Right lung (tissue), 10 donors: Measurements from ENCODE around the gene GJA10. TPM values are rescaled to one million over a fixed set of nuclear protein-coding genes. Genes with fewer than 3 reads are reported as not detected.
"Not testable (repeated sequence)": the region's sequence is repeated elsewhere in the genome, so short reads cannot be mapped to it uniquely, and the experiment has no call there.

Source experiments
- DNase-seq, 2 donors: peaks; one replicate each; pipeline ENCODE4 v3.0.0-alpha.2; 2013
- long read RNA-seq, 8 donors: transcript quantifications; one replicate each; lab custom pipeline, GENCODE V29; 2026
- polyA plus RNA-seq, 5 donors: library from polyadenylated mRNA; unstranded; fragments of 120-200 nt; gene quantifications; one replicate each; pipeline versions ENCODE4 v1.2.1 to v1.2.3, GENCODE V29; 2013; ENCODE audit warnings: inconsistent platforms in 1 of 5, low replicate concordance in 1 of 5; ENCODE audit not compliant: insufficient read length in 5 of 5, insufficient read depth in 1 of 5

Gene GJA10
- polyA plus RNA-seq, result not detected
- long read RNA-seq, donor 1, result 0 reads
- long read RNA-seq, donor 2, result 0 reads
- long read RNA-seq, donor 3, result 0 reads
- long read RNA-seq, donor 4, result 0 reads
- long read RNA-seq, donor 5, result 0 reads
- long read RNA-seq, donor 6, result 0 reads
- long read RNA-seq, donor 7, result 0 reads
- long read RNA-seq, donor 8, result 0 reads

- no peak for DNase-seq
Measured at GRCh38 chr6:89894169-89894568, at the start of gene GJA10. Gene GJA10, plus strand, starts transcription at chr6:89894469. Its CDS starts 0 bp downstream, at chr6:89894469.

DNA sequence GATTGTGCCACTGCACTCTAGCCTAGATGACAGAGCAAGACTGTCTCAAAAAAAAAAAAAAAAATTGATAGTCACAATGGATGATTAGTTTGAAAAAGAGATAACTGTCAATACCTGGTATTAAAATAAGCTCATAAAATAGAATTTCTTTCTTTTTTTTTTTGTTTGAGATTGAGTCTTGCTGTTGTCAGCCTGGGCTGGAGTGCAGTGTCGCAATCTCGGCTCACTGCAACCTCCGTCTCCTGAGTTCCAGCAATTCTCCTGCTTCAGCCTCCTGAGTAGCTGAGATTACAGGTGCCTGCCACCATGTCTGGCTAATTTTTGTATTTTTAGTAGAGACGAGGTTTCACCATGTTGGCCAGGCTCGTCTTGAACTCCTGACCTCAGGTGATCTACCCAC is 46.8 kb upstream of the GJA10 start:
- not testable (repeated sequence) for DNase-seq

GRCh38 chr6:89853068-89853467 is 41.2 kb upstream of the GJA10 start:
- DNase-seq, result no peak

DNA sequence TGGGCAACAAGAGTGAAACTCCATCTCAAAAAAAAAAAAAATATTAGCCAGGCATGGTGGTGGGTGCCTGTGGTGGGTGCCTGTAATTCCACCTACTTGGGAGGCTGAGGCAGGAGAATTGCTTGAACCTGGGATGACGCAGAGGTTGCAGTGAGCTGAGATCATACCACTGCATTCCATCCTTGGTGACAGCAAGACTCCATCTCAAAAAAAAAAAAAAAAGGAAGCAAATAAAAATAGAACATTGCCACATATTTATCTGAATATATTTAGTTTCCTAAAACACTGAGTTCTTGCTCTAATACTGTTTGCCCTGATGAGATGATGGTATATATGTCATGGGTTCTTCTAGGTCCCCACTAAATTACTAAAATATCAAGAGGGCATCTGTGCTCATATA is 36.2 kb upstream of the GJA10 start:
- no peak for DNase-seq

DNA sequence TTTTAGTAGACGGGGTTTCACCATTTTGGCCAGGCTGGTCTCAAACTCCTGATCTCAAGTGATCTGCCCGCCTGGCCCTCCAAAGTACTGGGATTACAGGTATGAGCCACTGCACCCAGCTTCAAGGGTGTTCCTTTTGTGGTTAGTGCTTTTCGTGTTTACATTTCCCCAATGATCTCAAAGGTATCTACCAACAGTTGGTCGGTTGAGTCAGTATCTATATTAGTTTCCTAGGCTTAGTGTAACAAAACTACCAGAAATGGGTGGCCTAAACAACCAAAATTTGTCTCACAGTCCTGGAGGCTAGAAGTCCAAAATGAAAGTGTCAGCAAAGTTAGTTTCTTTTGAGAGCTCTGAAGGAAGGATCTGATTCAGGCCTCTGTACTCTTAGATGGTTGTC is 34.5 kb upstream of the GJA10 start:
- no peak for DNase-seq

DNA sequence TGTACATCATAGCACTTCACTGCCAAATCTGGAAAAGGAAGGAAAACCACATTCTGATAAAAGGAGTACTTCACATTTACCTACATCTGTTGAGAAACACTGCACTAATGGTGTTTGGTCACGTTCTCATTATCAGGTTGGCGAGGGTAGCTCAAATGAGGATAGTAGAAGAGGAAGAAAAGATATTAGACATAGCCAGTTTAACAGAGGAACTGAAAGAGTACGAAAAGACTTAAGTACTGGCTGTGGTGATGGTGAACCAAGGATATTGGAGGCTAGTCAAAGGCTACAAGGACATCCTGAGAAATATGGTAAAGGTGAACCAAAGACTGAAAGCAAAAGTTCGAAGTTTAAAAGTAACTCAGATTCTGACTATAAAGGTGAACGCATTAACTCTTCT is 32.0 kb upstream of the GJA10 start:
- DNase-seq, result no peak

DNA sequence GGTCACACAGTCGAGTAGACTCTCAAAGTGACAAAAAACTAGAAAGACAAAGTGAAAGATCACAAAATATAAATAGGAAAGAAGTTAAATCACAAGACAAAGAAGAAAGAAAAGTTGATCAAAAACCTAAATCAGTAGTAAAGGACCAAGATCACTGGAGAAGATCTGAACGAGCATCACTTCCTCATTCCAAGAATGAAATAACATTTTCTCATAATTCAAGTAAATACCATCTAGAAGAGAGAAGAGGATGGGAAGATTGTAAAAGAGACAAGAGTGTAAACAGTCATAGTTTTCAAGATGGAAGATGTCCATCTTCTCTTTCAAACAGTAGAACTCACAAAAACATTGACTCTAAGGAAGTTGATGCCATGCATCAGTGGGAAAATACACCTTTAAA is 31.6 kb upstream of the GJA10 start:
- no peak for DNase-seq

- no peak for DNase-seq
Measured at GRCh38 chr6:89866024-89866678, 28.1 kb upstream of the GJA10 start.

DNA sequence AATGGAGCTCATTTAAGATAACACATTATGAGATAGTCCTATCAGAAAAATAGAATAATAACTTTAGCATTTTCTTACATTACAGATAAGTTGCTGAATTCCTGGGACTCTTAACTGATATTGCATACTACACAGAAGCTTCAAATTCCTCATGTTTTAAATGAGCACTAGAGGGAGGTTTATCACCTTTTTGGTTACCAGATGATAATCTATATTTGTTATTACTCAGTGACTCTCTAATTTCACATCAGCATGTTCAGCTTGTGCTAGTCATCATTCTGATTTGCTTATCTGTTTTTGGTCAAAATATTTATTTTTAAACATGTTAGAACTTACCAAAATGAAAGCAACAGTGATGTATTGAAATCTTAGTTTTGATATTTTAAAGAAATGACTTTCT is 20.5 kb upstream of the GJA10 start:
- no peak for DNase-seq

DNA sequence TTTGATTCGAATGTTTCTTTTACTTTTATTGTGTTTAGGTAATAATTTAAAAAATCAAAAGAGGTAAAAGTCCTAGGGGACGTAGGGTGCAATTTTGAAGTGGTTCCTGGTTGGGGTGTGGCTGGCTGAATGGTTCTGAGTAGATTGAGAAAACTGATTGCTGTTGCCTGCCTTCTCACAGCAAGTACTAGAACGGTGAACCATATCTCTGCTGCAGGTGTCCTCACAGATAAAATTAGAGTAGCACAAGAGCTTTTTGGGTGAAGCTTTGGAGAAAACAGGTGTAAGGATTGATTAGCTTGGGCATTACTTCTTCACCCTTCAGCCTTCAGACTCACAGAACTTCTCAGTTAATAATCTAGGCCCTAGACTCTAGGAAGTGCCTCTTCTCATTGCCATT is 19.8 kb upstream of the GJA10 start:
- DNase-seq, result no peak

DNA sequence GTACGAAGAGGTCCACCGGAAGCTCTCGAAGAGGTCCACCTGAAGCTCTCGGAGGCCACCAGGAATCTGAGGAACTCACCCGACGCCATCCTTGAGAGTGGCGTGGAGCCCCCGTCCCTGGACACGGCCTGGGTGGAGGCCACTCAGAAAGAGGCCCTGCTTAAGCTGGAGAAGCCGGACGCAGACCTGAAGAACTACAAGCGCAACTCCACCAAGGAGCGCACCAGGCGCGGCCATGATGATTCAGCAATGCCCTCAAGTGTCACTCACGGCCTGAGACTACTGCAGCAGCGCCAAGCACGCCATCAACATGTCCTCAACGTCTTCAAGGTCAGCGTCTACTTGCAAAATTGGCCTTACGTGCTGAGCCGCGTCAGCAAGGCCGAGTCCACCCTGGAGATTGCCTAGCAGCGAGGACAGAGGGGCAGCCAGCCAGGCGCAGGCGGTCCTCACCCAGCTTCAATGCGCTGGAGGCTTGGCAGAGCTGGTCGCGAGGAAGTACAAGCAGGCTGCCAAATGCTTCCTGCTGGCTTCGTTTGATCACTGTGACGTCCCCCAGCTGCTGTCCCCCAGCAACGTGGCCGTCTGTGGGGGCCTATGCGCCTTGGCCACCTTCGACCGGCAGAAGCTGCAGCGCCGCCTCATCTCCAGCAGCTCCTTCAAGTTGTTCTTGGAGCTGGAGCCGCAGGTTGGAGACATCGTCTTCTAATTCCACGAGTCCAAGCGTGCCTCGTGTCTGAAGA is 7.7 kb upstream of the GJA10 start:
- DNase-seq, result no peak

DNA sequence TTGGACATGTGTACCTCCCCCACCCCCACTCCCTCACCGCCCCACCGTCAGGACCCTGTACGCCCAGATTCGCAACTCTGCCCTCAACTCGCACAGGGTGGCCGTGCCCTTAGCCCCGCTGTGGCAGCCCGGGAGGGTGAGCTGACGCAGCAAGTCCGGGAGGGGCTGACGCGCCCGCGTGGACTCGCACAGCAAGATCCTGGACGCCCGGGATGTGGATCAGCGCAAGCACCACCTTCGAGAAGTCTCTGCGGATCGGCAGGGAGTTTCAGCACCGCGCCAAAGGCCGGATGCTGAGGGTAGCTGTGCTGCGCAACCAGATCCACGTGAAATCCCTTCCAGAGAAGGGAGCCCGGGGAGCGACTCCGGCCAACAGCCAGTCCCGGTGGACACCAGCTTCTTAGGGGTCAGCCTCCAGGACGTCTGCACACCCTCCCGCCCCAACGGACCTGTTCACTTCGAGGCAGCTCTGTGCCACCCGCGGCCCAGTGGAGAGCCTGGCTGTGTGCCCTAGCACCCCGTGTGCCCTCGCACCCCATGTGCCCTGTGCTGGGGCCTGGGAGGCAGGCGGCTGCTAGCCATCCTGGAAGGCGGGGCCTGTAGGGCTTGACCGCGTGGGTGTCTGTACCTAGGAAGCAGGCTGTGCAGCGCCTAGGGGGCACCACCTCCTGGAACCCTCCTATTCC is 6.7 kb upstream of the GJA10 start:
- DNase-seq, result no peak

- no peak for DNase-seq
Measured at GRCh38 chr6:89888138-89888514, 6.1 kb upstream of the GJA10 start.

DNA sequence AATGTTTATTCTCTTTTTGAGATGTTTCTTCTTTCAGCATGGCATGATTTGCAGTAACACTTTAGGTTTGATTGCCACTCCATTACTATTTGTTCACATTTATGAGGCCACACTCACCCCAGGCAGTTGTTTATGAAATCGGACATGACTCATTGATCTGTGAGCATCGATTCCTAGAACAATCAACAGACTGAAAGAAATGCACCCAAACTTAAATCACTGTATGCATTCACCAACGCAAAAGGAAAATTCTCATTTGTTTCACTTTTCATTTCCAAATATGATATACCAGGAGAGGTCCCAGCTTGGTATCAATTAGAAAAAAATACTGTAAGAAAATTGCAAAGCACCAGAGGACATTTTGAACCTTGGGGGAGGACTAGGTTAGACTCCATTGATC is 5.4 kb upstream of the GJA10 start:
- DNase-seq, result no peak

DNA sequence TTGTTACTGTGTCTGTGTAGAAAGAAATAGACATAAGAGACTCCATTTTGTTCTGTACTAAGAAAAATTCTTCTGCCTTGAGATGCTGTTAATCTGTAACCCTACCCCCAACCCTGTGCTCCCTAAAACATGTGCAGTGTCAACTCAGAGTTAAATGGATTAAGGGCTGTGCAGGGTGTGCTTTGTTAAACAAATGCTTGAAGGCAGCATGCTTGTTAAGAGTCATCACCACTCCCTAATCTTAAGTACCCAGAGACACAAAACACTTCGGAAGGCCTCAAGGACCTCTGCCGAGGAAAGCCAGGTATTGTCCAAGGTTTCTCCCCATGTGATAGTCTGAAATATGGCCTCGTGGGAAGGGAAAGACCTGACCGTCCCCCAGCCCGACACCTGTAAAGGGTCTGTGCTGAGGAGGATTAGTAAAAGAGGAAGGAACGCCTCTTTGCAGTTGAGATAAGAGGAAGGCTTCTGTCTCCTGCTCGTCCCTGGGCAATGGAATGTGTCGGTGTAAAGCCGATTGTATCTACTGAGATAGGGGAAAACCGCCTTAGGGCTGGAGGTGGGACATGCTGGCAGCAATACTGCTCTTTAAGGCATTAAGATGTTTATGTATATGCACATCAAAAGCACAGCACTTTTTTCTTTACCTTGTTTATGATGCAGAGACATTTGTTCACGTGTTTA is 3.3 kb upstream of the GJA10 start:
- not testable (repeated sequence) for DNase-seq

- DNase-seq, result not testable (repeated sequence)
Measured at GRCh38 chr6:89892577-89892976, 1.7 kb upstream of the GJA10 start.

GRCh38 chr6:89895276-89895874 is 1.1 kb downstream of the GJA10 start:
- peak; percentile 51 to 56 for DNase-seq

GRCh38 chr6:89910001-89910901 is 16.0 kb downstream of the GJA10 start:
- not testable (repeated sequence) for DNase-seq

DNA sequence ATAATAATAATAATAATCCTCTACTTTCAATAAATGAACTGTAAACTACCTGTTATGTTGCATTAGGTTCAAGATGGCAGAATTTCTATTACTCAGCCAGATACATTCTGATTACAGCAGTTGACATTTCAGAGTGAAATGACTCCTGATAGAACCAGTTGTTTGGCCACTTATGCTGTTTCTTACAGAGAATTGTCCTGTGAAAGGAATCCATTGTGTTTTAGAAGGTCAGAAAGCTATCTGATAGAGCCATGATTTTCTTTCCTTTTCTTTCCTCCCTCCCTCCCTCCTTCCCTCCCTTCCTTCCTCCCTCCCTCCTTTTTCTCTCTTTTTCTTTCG is 16.6 kb downstream of the GJA10 start:
- DNase-seq, result no peak

DNA sequence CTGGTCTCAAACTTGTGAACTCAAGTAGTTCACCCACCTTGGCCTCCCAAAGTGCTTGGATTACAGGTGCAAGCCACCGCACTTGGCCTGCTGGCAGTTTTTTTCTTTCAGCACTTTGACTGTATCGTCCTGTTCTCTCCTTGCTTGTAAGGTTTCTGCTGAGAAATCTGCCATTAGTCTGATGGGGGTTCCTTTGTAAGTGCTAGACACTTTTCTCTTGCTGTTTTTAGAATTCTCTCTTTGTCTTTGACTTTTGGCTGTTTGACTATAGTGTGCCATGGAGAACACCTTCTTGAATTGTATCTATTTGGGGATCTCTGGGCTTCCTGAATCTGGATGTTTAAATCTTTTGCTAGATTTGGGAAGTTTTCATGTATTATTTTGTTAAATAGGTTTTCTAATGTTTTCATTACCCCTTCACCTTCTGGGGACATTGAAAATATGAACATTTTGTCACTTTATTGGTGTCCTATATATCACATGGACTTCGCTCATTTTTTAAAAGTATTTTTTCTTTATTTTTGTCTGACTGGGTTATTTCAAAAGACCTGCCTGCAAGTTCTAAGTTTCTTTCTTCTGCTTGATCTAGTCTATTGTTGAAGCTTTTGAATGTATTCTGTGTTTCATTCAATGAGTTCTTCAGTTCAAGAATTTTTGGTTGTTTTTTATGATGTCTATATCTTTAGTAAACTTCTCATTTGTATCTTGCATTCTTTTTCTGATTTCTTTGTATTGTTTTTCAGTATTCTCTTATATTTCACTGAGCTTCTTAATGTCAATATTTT is 22.1 kb downstream of the GJA10 start:
- DNase-seq, result no peak
